HG02840 (cell line): ENCODE measurements around the gene TRIM54.
"Not testable (repeated sequence)": the region's sequence is repeated elsewhere in the genome, so short reads cannot be mapped to it uniquely, and the experiment has no call there.

Experiments used
- ATAC-seq: cut with Tn5 transposase; IDR thresholded peaks from one replicate; pipeline ENCODE4 v1.9.1; 2021; ENCODE audit warnings: mild to moderate bottlenecking, moderate library complexity, moderate number of reproducible peaks; ENCODE audit not compliant: unreplicated experiment, low FRiP score

Gene TRIM54

DNA sequence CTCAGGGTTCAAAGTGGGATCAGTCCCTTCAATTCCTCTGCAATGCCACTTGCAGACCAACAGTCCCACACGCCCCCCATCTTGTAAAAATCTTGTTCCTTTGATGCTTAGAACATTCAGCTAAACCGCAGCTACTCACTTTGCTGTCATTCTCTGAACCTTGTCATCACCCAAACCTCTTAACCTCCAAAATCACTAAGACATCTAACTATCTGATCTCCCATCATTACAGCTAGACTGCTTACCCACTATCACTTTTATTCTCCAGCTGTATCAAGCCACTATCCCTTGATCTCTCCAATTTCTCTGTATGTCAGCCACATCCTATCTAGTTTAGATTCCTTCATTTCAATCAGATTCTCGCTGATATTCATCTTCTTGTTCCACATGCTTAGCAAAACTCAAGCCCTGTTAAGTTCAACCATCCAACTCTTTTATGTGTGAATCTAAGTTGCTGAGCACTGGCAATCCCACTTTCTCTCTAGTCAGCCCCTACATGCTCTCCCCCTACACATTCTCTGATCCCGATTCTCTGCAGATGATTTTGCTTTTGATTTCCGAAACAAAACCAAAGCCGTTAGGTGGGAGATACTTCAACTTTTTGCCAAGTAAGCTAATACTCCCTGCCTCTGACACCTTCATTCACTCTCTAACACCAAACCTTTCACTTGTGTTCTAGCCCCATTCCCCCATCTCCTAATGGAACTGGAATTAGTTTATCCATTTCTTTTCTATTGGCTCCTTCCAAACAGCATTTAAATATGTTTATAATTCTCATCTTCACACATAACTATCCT, 69.8 kb downstream of the TRIM54 start:
- no peak for ATAC-seq

DNA sequence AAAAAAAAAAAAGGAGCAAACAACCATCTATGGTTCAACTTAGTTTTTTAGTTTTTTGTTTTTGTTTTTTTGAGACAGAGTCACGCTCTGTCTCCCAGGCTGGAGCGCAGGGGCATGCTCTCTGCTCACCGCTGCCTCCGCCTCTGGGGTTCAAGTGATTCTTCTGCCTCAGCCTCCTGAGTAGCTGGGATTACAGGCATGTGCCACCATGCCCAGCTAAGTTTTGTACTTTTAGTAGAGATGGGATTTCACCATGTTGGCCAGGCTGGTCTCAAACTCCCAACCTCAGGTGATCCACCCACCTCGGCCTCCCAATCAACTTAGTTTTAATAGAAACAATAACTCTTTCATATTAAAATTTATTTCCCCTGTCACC, 71.1 kb downstream of the TRIM54 start:
- ATAC-seq, result not testable (repeated sequence)

DNA sequence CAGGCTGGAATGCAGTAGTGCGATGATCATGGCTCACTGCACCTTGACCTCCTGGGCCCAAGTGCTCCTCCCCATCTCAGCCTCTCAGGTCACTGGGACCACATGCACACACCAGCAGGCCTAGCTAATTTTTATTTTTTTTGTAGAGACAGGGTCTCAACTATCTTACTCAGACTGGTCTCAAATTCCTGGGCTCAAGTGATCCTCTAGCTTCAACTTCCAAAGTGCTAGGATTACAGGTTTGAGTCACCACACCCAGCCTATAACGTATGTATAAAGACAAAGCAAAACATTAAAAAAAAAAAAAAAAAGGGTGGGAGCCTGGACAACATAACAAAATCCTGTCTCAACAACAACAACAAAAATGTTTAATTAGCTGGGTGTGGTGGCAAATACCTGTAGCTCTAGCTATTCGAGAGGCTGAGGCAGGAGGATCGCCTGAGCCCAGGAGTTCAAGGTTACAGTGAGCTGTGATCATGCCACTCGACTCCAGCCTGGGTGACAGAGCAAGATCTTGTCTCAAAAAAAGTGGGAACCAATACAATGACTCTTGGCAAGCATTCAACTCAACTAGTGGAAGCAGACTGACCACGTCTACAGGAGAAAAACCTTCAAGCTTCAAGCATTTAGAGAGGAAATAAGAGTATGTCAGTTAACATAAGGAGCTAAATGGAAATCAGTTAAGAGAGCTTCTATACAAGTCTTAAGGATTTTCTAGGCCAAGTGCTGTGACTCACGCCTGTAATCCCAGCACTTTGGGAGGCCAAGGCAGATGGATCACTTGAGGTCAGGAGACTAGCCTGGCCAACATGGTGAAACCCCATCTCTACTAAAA, 71.8 kb downstream of the TRIM54 start:
- no peak for ATAC-seq

DNA sequence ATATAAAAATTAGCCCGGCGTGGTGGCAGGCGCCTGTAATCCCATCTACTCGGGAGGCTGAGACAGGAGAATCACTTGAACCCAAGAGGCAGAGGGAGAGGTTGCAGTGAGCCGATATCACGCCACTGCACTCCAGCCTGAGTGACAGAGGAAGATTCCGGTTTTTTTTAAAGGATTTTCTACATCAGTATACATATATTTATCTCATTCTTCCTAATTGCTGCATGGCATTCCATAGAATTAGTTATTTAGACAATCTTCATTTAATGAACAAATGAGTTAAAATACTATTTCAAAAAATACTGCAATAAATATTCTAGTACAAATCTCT, 72.3 kb downstream of the TRIM54 start:
- ATAC-seq, result no peak

DNA sequence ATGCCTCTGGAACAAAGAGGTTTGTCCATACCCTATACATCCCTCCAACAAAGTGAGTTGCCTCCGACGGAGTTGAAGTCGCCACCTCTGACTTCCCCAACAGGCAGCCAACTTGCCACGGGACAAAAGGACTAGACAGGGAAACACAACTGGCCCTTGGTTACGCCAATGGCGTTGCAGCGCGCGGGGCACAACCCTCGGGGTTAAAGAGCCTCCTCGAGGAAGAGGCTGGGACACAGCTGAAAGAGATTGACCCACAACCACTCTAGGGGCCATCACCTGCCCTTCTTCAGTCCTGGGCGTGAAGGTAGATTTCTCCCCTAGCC, 73.8 kb downstream of the TRIM54 start:
- ATAC-seq, result peak; percentile 27

DNA sequence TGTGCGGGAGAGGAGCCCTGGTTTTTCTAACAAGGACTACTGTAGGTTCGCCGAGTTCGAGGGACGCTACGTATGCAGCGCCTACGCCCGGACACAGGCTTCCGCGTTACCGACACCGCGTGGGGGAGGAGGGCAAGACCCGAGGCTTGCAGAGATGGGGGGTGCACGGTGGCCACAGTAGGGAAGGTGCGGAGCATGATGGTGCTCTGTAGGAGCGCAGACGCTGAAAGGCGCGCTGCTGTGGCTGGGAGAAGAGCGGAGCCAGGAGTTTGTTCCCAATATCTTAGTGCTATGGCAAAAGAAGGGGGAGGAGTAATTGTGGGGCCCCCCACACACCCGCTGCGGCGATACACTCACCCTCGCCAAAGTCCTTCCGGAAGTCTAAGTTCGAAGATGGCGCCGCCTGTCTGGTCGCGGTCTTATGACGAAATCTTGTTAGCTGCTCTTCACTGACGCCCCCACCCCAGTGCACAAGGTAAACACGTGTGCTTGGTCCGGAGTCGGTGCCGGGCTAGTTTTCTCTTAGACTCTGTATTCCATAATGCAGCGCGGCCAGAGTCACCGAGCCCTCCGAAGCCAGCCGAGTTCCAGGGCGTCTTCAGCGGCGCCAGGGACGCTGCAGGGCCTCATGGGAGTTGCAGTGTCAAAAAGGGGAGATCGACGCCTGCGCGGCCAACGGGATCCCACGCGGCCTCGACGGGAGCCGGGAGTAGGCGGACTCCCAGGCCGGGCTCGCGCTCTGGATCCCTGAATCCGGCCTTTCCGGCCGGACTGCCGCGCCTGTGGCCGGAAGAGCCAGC, 74.4 kb downstream of the TRIM54 start, which contains the start of gene GTF3C2:
Gene GTF3C2, minus strand, starts transcription at position 383 of the 800 bp plus-strand sequence. CDS start 13,210 bp downstream, outside the sequence.
- peak; percentile 81 for ATAC-seq
